Stimulated activated CD8-positive, alpha-beta memory T cell treated with anti-CD3 and anti-CD28 coated beads, Interleukin-7, amount 100 ng/mL, for 48 hours (primary cell): Measurements from ENCODE around the gene CCDC92B.
"Not testable (repeated sequence)": the region's sequence is repeated elsewhere in the genome, so short reads cannot be mapped to it uniquely, and the experiment has no call there.

Experiments used
- DNase-seq, 2 donors: peaks; one replicate each; pipeline ENCODE4 v3.0.0-alpha.2; 2020; ENCODE audit warnings: low read depth in 1 of 2; ENCODE audit errors: extremely low read depth in 1 of 2

The CCDC92B gene

GRCh38 chr17:2749058-2749783, at the start of gene CCDC92B:
Gene CCDC92B (minus strand): TSS chr17:2749652. CDS start chr17:2735145, 14,507 bp downstream.
- no peak for DNase-seq

- DNase-seq = no peak
Measured at GRCh38 chr17:2798678-2799077, 49.2 kb upstream of the CCDC92B start.

GRCh38 chr17:2798188-2798587, 48.7 kb upstream of the CCDC92B start:
- DNase-seq = no peak

- no peak for DNase-seq
Measured at GRCh38 chr17:2797637-2798036, 48.2 kb upstream of the CCDC92B start.

GRCh38 chr17:2797226-2797625, 47.8 kb upstream of the CCDC92B start:
- no peak for DNase-seq

GRCh38 chr17:2796164-2797125, 47.0 kb upstream of the CCDC92B start, which contains the start of gene RAP1GAP2:
Gene RAP1GAP2 (plus strand): TSS chr17:2796438. CDS start chr17:2796528, 90 bp downstream.
- peak; percentile 18 to 38 for DNase-seq

- no peak for DNase-seq
Measured at GRCh38 chr17:2795441-2796163, 46.1 kb upstream of the CCDC92B start.

GRCh38 chr17:2794111-2794803, 44.8 kb upstream of the CCDC92B start:
- no peak for DNase-seq

GRCh38 chr17:2792366-2793169, 43.1 kb upstream of the CCDC92B start:
- DNase-seq = peak; percentile 66 to 78

- no peak for DNase-seq
Measured at GRCh38 chr17:2789700-2790099, 40.2 kb upstream of the CCDC92B start.

GRCh38 chr17:2786176-2786881, 36.9 kb upstream of the CCDC92B start:
- DNase-seq = peak; percentile 79 to 86

GRCh38 chr17:2785376-2785775, 35.9 kb upstream of the CCDC92B start:
- not testable (repeated sequence) for DNase-seq

GRCh38 chr17:2784864-2785263, 35.4 kb upstream of the CCDC92B start:
- DNase-seq = no peak

GRCh38 chr17:2783310-2784030, 34.0 kb upstream of the CCDC92B start:
- DNase-seq = no peak

- DNase-seq = no peak
Measured at GRCh38 chr17:2782055-2782454, 32.6 kb upstream of the CCDC92B start.

GRCh38 chr17:2781598-2781997, 32.1 kb upstream of the CCDC92B start:
- not testable (repeated sequence) for DNase-seq

- DNase-seq = no peak
Measured at GRCh38 chr17:2780931-2781454, 31.5 kb upstream of the CCDC92B start.

GRCh38 chr17:2780256-2780655, 30.8 kb upstream of the CCDC92B start:
- no peak for DNase-seq
